ENCODE data around the gene ABCB9.

DNA sequence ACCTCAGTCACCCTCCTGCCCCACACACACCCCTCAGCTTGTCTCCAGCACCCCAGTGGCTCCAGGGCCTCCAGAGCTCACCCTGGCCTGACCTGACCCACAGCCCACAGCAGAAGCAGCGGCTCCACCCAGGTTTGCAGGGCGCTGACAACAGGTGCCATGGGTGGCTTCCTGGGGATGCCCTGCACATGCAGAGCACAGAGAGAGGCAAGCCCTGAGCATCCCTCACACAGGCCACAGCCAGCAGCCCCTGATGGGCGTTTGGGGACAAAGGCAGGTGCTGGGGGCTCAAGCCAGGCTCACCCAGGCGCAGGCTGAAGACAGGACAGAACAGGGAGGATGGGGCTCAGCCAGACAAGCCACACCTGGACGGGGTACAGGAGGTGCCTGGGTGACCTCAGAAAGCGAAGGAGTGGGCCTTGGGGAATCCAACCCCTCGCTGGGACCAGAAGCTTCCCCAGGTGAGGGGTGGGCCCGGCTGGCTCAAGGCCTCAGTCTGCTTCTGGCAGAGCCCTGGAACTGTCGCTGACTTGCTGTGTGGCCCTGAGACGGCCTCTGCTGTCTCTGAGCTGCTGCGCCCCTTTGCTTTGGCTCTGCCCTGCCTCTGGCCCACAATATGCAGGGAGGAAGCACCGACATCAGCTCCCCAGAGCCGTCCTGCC is 24.8 kb upstream of the ABCB9 start:
- TF ChIP-seq, protein P1, sequence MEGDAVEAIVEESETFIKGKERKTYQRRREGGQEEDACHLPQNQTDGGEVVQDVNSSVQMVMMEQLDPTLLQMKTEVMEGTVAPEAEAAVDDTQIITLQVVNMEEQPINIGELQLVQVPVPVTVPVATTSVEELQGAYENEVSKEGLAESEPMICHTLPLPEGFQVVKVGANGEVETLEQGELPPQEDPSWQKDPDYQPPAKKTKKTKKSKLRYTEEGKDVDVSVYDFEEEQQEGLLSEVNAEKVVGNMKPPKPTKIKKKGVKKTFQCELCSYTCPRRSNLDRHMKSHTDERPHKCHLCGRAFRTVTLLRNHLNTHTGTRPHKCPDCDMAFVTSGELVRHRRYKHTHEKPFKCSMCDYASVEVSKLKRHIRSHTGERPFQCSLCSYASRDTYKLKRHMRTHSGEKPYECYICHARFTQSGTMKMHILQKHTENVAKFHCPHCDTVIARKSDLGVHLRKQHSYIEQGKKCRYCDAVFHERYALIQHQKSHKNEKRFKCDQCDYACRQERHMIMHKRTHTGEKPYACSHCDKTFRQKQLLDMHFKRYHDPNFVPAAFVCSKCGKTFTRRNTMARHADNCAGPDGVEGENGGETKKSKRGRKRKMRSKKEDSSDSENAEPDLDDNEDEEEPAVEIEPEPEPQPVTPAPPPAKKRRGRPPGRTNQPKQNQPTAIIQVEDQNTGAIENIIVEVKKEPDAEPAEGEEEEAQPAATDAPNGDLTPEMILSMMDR (IDR thresholded peaks at IDR 0.05): no peak
- no peak for TF ChIP-seq POLR2A (IDR thresholded peaks at IDR 0.05)

Measured in prostate gland (tissue), 2 donors.